RWPE1 (cell line): ENCODE measurements around the gene SPATC1L.
"Not testable (repeated sequence)": the region's sequence is repeated elsewhere in the genome, so short reads cannot be mapped to it uniquely, and the experiment has no call there.

ENCODE experiments used
- CTCF ChIA-PET: fragments of 350-600 bp; sonication (Branson Sonifier 250); formaldehyde crosslinking; extraction: SDS; loops from one replicate; lab custom pipeline; 2021; lab: Yijun Ruan, JAX
- POLR2A ChIA-PET: fragments of 400-600 bp; formaldehyde crosslinking; extraction: SDS; loops from one replicate; lab custom pipeline; 2020; ENCODE audit warnings: antibody characterized with exemption; ENCODE audit not compliant: low non-redundant PET; lab: Yijun Ruan, JAX
- DNase-seq: peaks from one replicate; pipeline ENCODE4 v3.0.0; 2012; ENCODE audit warnings: low spot score
- H3K27ac ChIP-seq: fragments of 450-650 bp; 2 replicates; pipeline ENCODE4 v1.5.1; 2017
- TF ChIP-seq, protein P1 (sequence below): fragments of 450-650 bp; conservative IDR thresholded peaks from 2 replicates; pipeline ENCODE4 v1.5.1; 2017; ENCODE audit warnings: low read depth, mild to moderate bottlenecking

Gene SPATC1L

DNA sequence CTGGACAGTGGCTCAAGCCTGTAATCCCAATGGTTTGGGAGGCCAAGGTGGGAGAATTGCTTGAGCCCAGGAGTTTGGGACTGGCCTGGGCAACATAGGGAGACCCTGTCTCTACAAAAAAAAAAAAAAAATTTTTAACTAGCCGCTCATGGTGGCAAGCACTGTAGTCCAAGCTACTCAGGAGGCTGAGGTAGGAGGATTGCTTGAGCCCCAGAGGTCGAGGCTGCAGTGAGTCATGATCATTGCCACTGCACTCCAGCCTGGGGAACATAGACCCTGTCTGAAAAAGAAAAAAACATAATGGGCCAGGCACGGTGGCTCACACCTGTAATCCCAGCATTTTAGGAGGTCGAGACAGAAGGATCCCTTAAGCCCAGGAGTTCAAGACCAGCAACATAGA is 5.3 kb downstream of the SPATC1L start:
- no peak overlapping the region for H3K27ac ChIP-seq
- DNase-seq = no peak
- CTCF ChIA-PET = no interaction called here
- TF ChIP-seq, protein P1, sequence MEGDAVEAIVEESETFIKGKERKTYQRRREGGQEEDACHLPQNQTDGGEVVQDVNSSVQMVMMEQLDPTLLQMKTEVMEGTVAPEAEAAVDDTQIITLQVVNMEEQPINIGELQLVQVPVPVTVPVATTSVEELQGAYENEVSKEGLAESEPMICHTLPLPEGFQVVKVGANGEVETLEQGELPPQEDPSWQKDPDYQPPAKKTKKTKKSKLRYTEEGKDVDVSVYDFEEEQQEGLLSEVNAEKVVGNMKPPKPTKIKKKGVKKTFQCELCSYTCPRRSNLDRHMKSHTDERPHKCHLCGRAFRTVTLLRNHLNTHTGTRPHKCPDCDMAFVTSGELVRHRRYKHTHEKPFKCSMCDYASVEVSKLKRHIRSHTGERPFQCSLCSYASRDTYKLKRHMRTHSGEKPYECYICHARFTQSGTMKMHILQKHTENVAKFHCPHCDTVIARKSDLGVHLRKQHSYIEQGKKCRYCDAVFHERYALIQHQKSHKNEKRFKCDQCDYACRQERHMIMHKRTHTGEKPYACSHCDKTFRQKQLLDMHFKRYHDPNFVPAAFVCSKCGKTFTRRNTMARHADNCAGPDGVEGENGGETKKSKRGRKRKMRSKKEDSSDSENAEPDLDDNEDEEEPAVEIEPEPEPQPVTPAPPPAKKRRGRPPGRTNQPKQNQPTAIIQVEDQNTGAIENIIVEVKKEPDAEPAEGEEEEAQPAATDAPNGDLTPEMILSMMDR = no peak
- POLR2A ChIA-PET = interaction anchor here (0.6 kb wide), 1 partner anchor 601 kb away, joined by 6 read pairs; no protein-coding TSS in a partner anchor

DNA sequence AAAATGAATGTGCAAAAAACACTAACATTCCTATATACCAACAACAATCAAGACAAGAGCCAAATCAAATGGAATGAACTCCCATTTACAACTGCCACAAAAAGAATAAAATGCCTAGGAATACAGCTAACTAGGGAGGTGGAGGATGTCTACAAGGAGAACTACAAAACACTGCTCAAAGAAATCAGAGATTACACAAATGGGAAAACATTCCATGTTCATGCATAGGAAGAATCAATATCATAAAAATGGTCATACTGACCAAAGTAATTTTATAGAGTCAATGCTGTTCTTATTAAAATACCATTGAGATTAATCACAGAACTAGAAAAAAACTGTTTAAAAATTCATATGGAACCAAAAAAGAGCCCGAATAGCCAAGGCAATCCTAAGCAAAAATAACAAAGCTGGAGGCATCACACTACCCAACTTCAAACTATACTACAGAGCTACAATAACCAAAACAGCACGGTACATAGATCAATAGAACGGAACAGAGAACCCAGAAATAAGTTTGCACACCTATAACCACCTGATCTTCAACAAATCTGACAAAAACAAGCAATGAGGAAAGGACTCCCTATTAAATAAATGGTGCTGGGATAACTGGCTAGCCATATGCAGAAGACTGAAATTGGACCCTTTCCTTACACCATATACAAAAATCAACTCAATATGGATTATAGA is 7.7 kb downstream of the SPATC1L start:
- POLR2A ChIA-PET, DNase-seq, CTCF ChIA-PET: not testable (repeated sequence)

DNA sequence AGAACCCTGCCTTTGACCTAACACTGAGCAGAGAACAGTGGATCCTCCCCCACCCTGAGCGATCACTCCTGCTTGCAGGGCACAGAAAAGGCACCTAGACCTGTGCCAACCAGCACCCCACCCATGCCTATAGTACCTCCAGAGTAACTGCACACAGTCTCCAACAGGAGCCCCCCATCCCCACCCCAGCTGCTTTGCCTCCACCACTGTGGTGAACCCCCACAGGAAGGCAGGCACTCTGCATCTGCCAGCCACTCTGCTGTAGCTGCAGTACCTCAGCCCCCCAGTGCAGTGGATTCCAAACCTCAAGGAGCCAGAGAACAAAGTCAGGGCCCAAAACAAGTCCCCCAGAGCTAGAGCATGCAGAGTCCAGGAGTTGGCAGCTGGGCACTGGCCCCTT is 10.7 kb downstream of the SPATC1L start:
- CTCF ChIA-PET = no interaction called here
- no peak for DNase-seq
- no peak overlapping the region for H3K27ac ChIP-seq
- POLR2A ChIA-PET = no interaction called here
- TF ChIP-seq, protein P1 = no peak

More for the DNA sequence above, 7.7 kb downstream of the SPATC1L start:
- H3K27ac ChIP-seq = not testable (repeated sequence)

DNA sequence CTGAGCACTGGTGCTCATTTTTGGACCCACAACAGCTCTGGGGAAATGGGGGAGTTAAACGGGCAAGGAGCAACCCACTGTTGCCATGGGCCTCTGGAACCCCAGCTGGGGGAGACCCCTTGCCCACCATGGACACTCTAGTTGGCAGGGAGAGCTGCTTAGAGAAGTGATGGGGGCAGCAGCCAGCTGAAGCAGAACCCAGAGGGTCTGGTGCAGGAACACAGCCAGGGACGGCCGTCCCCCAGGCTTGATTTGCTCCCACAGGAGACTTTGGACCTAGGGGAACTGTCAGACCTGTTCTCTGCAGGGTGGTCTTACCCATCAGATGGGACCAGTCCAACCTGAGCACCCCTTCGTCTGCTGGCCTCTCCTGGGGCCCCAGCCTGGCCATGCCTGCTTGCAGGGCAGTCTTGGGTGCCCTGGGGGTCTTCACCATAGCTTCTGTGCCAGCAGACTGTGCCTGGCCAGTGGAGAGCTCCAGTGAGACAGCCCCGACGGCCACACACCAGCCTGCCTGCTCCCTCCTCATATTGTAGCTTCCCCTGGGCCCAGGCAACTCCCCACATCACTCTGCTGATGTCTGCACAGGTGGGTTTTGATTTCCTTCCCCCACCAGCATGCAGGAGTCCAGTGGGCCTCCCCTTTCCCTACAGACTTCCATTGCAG is 11.3 kb downstream of the SPATC1L start:
- ChIA-PET CTCF (interaction anchor here (1.0 kb wide), 1 partner anchor 58 kb away, joined by 4 read pairs; no protein-coding TSS in a partner anchor), POLR2A (no interaction called here)
- TF ChIP-seq, protein P1 = no peak
- no peak for DNase-seq
- no peak overlapping the region for H3K27ac ChIP-seq

DNA sequence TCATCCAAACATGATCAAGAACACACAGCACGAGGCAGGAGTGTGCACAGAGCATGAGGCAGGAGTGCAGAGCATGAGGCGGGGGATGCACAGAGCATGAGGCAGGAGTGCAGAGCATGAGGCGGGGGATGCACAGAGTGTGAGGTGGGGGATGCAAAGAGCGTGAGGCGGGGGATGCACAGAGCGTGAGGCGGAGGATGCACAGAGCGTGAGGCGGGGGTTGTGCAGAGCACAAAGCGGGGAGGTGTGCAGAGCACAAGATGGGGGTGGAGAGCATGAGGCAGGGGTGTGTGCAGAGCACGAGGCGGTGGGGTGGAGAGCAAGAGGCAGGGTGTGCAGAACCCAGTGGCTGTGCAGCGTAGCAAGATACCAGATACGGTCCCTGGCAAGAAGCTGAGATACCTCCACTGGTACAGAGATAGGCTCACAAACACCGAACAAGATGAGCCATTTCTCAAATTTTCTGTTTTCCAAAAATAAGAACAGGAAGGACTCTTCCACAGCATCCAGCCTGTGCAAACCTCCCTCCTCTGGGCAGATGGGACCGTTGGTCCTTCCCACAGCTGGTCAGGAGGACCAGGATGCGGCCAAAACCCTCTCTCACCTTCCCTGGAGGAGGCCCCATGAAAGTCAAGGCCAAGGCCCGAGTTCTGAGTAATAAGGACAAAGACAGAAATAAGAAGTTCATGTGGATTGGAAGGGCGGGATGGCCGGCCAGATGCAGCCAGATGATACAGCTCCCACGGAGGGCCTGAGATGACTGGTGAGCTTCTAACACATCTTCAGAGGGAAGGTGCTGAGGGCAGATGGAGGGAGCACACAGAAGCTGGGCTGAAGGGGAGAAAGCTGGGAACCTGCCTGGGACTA is 12.0 kb downstream of the SPATC1L start:
- TF ChIP-seq, protein P1 = no peak

DNA sequence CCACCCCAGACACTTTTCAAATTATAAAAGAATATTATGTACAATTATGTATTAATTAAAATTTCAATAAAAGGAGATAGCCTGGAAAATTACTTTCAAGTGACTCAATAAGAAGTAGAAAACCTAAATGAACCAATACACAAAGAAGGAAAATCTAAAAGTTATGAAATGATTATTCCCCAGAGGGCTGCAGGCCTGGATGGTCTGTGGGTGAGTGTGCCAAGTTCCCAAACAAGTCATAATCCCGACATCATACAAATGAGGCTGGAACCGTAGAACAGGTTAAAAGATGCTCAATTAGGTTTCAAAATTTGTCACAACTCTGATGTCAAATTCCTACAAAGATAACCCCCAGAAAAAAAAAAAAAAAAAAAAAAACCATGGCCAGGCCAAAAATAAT is 12.7 kb downstream of the SPATC1L start:
- no peak overlapping the region for H3K27ac ChIP-seq
- DNase-seq = no peak
- CTCF ChIA-PET = interaction anchor here (1.0 kb wide), 1 partner anchor 57 kb away, joined by 4 read pairs; no protein-coding TSS in a partner anchor
- TF ChIP-seq, protein P1 = no peak
- POLR2A ChIA-PET = no interaction called here

More for the DNA sequence above, 12.0 kb downstream of the SPATC1L start:
- ChIA-PET POLR2A (no interaction called here), CTCF (interaction anchor here (1.0 kb wide), 1 partner anchor 58 kb away, joined by 4 read pairs; no protein-coding TSS in a partner anchor)
- no peak for DNase-seq
- H3K27ac ChIP-seq = no peak overlapping the region

DNA sequence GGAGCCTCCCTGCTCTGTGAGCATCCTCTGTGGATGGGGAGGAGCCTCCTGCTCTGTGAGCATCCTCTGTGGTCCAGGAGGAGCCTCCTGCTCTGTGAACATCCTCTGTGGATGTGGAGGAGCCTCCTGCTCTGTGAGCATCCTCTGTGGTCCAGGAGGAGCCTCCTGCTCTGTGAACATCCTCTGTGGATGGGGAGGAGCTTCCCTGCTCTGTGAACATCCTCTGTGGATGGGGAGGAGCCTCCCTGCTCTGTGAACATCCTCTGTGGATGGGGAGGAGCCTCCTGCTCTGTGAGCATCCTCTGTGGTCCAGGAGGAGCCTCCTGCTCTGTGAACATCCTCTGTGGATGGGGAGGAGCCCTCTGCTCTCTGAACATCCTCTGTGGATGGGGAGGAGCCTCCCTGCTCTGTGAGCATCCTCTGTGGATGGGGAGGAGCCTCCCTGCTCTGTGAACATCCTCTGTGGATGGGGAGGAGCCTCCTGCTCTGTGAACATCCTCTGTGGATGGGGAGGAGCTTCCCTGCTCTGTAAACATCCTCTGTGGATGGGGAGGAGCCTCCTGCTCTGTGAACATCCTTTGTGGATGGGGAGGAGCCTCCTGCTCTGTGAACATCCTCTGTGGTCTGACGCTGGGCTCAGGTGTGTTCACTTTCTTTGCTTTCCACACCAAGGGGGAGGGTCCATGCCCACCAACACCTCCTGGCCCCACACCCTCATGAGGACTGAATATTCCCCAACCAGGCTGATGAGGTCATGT is 13.6 kb downstream of the SPATC1L start:
- CTCF ChIA-PET, H3K27ac ChIP-seq, DNase-seq, POLR2A ChIA-PET: not testable (repeated sequence)
